GM19239 (cell line): ENCODE data around the gene KLHL17.

Experiments
- DNase-seq: peaks from one replicate; pipeline ENCODE4 v3.0.0; 2011; ENCODE audit warnings: low spot score; ENCODE audit not compliant: insufficient read length
- FAIRE-seq: peaks from 2 replicates; lab custom pipeline; 2011; peaks lifted over from hg19 to GRCh38; lab: Jason Lieb, UNC

The KLHL17 gene

DNA sequence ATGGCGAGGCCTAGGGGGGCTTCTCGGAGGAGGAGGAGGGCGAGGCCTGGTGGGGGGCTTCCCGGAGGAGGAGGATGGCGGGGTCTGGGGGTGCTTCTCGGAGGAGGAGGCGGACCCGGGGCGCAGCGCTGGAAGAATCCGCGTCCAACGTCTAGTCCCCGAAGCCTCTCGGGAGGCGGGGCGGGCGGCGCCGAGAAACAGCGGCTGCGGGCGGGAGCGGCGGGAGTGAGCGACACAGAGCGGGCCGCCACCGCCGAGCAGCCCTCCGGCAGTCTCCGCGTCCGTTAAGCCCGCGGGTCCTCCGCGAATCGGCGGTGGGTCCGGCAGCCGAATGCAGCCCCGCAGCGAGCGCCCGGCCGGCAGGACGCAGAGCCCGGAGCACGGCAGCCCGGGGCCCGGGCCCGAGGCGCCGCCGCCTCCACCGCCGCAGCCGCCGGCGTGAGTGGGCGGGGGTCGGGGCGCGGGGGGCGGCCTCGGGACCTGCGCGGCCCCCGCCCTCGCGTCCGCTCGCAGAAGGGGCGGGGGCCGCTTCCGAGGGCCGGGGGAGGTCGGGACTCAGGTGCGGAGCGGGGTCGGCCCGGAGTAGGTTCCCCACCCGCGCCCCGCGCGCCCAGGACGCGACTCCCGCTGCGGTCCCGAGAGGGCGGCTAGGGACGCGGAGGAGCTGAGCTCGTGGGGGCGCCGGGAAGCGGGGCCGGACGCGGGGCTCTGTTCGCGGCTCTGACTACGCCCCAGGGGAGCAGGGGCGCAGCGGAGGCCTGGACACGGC, at the start of gene KLHL17:
Gene KLHL17 (plus strand): TSS at position 222 of the 769 bp plus-strand sequence. CDS start 110 bp downstream, at position 332.
- DNase-seq (peak; percentile 99), FAIRE-seq (peak; percentile 45)

DNA sequence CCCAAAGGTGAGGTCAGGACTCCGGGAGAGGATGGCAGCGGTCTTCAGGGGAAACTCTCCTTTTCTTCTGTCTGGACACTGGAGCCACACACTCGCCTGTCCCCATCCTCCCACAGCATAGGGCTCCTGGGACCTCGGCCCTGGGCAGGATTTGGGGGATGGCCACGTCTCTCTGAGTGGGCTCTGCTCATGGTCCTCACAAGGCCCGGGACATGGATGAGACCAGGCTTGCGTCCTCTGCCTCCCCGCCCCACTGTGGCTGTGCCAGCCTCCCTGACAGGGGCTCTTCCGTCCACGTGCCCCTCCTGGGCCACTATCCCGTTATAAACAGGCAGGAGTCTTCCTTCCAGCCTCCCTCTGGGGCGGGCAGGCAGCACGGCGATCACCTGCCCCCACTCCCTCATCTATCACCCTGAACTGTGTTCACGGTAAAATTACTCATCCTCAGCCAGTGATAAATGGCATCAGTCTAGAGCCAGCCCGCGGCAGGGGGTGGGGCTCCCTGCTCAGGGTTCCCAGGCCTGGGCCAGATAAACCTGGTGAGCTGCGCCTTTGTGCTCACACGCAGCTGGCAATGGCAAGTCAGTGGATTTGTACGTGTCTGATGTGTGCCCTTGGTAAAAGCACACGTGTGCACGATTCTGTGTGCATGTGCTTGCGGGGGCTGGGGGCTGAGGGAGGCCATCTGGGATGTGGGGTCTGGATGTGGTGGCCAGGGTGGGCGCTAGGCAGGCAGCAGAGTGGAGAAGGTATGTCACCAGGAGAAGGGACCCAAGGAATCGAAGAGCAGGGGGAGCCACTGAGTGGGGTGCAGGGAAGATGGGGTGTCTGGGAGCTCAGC, 49.3 kb upstream of the KLHL17 start:
- DNase-seq (no peak), FAIRE-seq (no peak)

GRCh38 chr1:911875-912739, 48.3 kb upstream of the KLHL17 start:
- no peak for FAIRE-seq
- no peak for DNase-seq

GRCh38 chr1:912740-913301, 47.6 kb upstream of the KLHL17 start:
- DNase-seq (no peak), FAIRE-seq (no peak)

- FAIRE-seq (no peak), DNase-seq (no peak)
These were observed 46.8 kb upstream of the KLHL17 start for GRCh38 chr1:913491-914130.

DNA sequence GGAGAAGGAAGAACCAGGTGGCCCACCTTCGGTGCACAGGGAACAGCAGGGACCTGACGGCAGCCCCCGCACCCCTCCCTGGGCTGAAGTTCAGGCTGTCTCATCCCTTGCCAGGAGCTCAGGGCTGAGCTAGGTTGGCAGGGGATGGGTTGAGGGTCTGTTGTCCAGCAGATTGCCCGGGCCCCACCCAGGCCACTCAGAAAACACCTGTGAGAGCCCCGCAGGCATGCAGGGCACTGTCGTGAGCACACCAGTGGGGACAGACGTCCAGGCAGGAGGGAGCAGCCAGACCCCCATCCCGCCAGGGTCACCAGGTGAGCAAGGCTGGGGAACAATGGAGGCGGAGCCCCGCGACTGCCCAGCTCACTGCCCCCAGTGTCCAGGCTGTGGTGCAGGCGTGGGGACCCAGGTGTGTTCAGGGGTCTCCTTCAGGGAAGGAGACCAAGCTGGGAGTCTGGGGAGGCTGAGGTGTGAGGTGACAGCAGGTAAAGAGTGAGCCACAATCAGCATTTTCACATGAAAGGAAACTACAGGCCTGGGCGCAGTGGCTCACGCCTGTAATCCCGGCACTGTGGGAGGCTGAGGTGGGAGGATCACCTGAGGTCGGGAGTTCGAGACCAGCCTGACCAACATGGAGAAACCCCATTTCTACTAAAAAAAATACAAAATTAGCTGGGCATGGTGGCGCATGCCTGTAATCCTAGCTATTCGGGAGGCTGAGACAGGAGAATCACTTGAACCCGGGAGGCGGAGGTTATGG, 46.1 kb upstream of the KLHL17 start:
- DNase-seq (no peak), FAIRE-seq (no peak)

- no peak for FAIRE-seq
- DNase-seq: no peak
These were observed 45.5 kb upstream of the KLHL17 start for GRCh38 chr1:914891-915280.

DNA sequence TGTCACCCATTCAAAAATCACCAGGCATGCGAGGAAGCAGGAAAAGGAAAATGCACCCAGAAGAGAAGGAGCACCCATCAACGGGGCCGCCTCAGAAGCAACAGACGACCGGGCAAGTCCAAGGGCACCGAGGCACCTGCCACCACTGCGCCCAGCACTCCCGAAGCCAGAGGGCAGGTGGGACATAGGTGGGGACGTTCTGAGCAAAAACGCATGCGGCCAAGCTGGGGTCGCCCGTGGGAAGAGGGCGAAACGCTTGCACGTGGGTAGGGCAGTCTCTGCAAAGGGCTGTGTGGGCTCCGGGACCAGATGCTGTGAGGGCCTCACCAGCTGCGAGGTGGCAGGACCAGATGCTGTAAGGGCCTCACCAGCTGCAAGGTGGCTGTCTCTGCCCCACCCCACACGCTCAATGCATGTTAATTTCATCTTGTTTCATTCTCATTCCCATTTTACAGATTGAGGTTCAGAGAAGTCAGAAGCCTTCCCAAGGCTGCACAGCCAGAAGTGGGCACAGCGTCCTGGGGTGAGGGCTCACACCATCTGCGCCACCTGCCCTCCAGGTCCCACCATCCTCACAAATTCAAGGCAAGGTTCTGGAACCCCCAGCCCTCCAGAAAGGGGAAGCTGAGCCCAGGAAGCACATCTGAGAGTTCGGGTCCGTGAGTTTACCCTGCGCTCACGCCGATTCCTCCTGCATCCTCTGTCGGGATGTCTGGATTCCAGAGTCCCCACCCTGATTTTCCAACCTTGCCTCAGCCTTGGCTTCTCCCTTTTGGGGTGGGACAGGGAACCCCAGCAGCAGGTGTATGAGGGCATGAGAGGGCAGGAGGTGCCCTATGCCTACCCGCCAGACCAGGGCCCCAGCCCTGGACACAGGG, 44.9 kb upstream of the KLHL17 start:
- no peak for DNase-seq
- no peak for FAIRE-seq

DNA sequence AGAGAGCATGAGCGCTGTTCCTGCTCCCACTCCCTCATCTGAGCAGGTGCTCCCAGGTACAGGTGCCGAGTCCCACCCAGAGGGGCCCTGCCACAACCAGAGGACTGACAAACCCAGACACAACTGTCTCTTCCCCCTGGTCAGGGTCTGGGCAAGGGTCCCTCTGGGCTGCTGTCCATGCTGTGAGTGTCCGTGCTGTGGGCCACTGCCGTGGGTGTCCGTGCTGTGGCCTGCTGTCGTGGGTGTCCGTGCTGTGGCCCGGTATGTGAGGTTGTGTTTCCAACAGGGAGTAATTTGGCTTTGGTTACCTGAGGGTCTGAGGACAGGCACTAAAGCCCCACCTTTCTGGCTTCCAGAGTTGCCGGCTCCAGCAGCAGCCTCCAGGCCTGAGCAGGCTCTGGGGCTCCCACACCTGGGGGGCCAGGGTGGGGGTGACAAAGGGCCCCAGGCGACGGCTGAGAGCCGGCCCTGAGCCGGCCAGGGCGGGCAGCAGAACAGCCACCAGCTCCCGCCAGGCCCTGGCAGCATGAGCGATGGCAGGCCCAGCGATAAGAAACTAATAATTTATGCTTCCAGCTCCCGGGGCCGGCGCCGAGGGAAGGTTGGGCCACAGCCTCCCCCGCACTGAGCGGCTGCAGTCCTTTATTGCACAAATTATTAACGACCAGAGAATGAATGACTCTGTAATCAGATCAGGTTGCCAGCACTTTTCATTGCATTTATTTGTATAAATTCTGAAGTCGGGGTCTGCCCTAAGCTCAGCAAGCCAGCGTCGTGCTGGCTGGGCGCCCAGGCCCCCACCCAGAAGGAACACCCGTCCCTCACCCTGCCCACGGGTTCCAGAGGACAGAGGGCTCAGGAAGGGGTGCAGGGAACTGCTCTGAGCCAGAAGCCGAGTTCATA, 44.0 kb upstream of the KLHL17 start:
- no peak for DNase-seq
- FAIRE-seq: no peak

DNA sequence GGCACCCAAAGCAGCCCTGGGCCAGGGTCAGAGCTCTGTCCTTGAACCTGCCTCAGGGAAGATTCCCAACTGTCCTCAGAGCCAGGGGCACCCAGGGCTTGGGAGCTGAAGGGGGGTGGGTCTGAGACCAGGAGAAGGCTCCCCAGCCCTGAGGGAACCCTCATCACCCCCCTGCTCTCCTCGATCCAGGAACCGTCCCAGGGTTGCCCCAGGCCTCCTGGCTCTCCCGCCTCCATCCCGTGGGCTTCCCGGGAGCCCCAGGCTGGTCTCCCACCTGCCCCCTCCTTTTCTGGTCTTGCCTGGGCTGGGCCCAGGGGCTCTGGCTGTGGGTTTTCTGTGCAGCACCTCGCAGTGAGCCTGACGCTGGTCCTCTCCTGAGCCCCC, 43.3 kb upstream of the KLHL17 start:
- FAIRE-seq: no peak
- no peak for DNase-seq

DNA sequence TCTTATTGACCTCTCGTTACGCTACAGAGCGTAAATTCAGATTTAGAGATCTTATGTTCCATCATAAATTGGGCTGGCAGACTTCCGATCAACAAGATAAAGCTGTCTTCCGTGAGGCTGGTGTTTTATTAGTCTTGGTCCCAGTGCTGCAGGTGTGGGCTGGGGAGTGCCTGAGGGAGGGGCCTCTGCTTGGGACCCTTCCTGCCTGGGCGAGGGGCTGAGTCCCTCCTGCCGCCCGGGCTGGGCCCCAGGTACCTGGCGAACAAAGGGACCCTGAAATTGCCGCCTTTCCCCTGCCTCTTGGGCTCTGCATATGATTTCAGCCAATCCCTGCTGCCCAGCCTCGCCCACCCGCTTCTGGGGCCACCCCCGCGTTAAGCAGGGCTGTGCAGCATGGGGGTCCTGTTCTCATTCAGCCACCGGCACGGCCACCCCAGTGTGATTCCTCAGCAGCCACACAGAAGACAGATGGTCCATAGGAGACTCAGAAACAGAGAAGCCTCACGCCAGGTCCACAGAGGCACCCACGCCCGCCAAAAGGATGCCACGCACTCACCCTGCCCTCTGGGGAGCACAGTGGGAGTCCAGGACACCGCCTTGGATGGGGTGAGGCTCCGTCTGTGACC, 42.8 kb upstream of the KLHL17 start:
- FAIRE-seq (no peak), DNase-seq (no peak)

GRCh38 chr1:918353-918752, 42.0 kb upstream of the KLHL17 start:
- FAIRE-seq (no peak), DNase-seq (no peak)

GRCh38 chr1:918843-919242, 41.5 kb upstream of the KLHL17 start:
- no peak for FAIRE-seq
- no peak for DNase-seq

DNA sequence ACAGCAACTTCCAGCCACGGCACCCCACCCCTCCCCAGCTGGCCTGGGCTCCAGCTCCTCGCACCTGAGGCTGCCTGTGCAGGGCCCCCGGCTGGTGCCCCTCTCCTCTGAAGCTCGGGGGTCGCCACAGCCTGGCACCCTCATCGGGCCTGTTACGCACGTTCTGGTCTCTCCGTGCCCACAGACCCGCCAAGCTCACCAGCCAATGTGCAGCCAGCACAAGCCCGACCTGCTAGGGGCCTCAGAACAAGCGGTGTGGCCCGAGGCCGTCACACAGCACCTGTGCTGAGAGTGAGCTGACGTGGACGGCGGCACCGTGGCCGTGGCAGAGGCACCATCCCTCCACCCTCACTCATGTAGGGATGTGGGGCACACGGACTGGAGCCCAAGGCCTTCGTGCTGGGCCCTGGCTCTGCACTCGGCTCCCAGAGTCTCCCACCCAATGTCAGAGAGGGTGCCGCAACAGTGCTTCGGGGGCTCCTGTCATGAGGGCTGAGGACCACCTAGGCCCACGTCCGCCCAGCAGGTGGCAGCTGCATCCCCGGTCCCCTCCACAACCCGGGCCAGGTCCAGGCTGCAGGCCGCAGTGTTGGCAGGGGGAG, 41.0 kb upstream of the KLHL17 start:
- FAIRE-seq (no peak), DNase-seq (no peak)

GRCh38 chr1:920010-920409, 40.4 kb upstream of the KLHL17 start:
- no peak for DNase-seq
- no peak for FAIRE-seq

DNA sequence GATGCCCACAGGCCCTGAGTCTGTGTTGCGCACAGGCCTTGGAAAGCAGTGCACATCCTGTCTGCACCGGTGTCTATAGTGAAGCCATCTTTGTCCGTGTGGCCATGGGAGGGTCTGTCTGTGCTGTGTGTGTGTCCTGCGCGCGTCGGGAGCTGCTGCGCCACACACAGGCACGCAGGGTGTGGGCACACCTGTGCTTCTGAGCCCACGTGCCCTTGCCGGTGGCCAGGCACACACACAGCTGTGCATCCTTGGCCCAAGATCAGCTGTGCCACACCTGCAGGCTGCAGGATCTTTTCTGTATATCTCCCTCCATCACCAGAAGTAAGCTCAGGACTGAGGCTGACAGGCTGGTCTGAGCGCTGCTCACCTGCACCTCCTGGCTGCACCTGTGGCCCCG, 39.9 kb upstream of the KLHL17 start:
- DNase-seq: no peak
- FAIRE-seq: no peak
